Right cardiac atrium (tissue), 5 donors: ENCODE data around the gene DPH1. TPM values are rescaled to one million over a fixed set of nuclear protein-coding genes. Genes with fewer than 3 reads are reported as not detected.

Experiments
- ATAC-seq, 2 donors: fragments of 200-7000 bp; cut with Tn5 transposase; one replicate each; pipeline versions ENCODE4 v1.8.0 to v1.9.1; 2020; ENCODE audit warnings: moderate library complexity in 2 of 2, mild to moderate bottlenecking in 1 of 2
- DNase-seq, 3 donors: peaks; one replicate each; pipeline ENCODE4 v3.0.0-alpha.2; 2020
- H3K27ac ChIP-seq: one replicate; pipeline ENCODE4 v1.5.1; 2013; ENCODE audit warnings: mild to moderate bottlenecking, low read length, control low read depth, moderate library complexity
- H3K27me3 ChIP-seq: one replicate; pipeline ENCODE4 v1.6.1; 2013; ENCODE audit not compliant: control insufficient read depth, insufficient read depth
- H3K4me1 ChIP-seq: one replicate; pipeline ENCODE4 v1.6.1; 2013; ENCODE audit warnings: low read length; ENCODE audit not compliant: control insufficient read depth, insufficient read depth
- H3K4me3 ChIP-seq: one replicate; pipeline ENCODE4 v1.5.1; 2013; ENCODE audit warnings: low read length, control low read depth
- H3K9me3 ChIP-seq: one replicate; pipeline ENCODE4 v1.6.1; 2013; ENCODE audit warnings: low read length; ENCODE audit not compliant: control insufficient read depth
- WGBS: extraction: QIAGEN DNeasy Blood & Tissue Kit; methylation state at CpG from one replicate; pipeline ENCODE4 v1.1.7; 2013; 5-methylcytosine and 5-hydroxymethylcytosine counted together
- intact Hi-C, 4 donors: fragments of 100-400 bp; cut with DNase I; formaldehyde crosslinking; loops; one replicate each; pipeline versions ENCODE4 v1.11.0 to v1.14.0; 2022 to 2023
- polyA plus RNA-seq: library from polyadenylated mRNA; stranded (reverse); fragments of 200-250 nt; gene quantifications from one replicate; pipeline ENCODE4 v1.2.3, GENCODE V29; 2013
- total RNA-seq, 4 donors: library from RNA; stranded (reverse); fragmentation: NEBNext Ultra II Directional; extraction: Animal tissue kit (Norgen Biotek cat#: 25700); gene quantifications; one replicate each; pipeline ENCODE4 v1.2.1, GENCODE V29; 2021
- donor health status: healthy with polysubstance abuse.
- donor health status: DM: no; HTN: yes; CAD: no.
- donor health status: DM: no; HTN: no; CAD: no.
- donor health status: DM: no; HTN: yes; CAD: no; lungs with severe emphysema.
- donor health status: DM: yes; HTN: yes; CAD: no.

The DPH1 gene
- total and polyA plus RNA-seq, 5 donors, result 20.5 to 30.7 (median 27.4) TPM

DNA sequence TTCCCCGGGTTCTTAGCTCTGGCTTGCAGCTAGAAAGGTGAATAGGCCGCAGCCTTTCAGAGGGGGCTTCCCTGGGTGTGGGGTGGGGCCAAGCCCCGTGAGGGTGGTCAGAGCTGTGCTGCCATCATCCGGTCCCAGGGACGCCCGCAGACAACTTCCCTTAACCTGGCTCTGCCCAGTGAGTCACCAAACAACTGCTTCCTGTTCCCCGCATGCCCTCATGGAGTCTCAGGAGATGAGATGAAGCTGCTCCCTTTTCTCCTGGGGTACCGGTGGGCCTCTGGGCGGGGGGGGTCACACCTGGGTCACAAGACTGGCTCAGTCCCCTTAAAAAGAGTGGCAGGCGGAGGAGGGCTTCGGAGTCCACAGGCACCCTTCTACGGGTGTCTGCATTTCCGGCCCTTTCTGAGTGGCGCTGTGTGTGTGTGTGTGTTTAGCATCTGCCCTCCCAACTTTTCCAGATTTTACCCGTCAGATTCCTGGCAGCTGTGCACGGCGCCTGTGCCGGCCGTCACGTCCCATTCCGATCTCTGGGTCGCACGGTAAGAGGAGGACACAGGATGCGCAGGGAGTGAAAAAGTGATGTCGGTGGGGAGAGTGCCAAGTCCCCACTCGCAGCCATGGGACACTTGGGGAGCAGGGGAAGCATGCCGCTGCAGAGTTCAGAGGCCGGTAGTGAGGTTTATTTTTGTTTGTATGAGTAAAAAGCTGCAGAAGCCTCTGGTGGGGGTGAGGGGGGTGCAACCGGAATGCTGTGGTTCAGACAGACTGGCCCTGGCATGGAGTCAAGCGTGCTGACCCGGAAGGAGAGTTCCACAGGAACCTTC lies 41.7 kb downstream of the DPH1 start:
- Histone ChIP-seq H3K4me1 (peaks cover 26% of the 10 kb centered on the region), H3K27ac (peak overlapping the region; percentile 85), H3K27me3 (no peaks in the 10 kb centered on the region), H3K9me3 (no peaks in the 10 kb centered on the region), H3K4me3 (no peak overlapping the region)
- WGBS, result 47% methylated on average over 31 of the region's 31 CpGs
- DNase-seq (peak; percentile 76 to 90 (median 89)), ATAC-seq (peak; percentile 65)
- intact Hi-C loops, result no loop called here

DNA sequence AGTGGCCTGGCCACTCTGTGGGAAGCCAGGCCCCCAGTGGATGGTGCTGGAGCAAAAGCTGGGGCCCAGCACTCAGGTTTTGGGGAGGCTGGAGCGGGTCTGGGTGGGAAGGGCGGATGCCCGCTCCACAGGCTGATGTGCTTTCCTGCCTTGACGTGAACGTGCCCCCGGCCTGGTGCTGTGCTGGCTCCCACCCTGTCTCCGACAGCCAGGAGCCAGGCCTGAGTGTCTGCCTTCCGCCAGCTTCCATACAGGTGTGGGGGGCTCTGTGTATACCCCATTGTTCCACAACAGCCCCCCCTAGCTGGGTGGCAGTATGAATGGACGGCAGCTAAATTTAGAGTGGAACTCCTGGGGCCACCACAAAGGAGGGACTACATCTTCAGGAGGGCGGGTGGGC lies 45.0 kb downstream of the DPH1 start:
- peak overlapping the region; percentile 78 for H3K27ac ChIP-seq
- no peaks in the 10 kb centered on the region for H3K9me3 ChIP-seq
- ATAC-seq, result no peak
- intact Hi-C loops, result no loop called here
- H3K4me3 ChIP-seq, result no peak overlapping the region
- DNase-seq, result peak in 1 of 3 donors; percentile 55
- H3K27me3 ChIP-seq, result no peaks in the 10 kb centered on the region
- peaks cover 19% of the 10 kb centered on the region for H3K4me1 ChIP-seq
- WGBS, result 63% methylated on average over 10 of the region's 10 CpGs

GRCh38 chr17:2075336-2076086 lies 45.6 kb downstream of the DPH1 start:
- intact Hi-C loops, result no loop called here
- peaks cover 19% of the 10 kb centered on the region for H3K4me1 ChIP-seq

DNA sequence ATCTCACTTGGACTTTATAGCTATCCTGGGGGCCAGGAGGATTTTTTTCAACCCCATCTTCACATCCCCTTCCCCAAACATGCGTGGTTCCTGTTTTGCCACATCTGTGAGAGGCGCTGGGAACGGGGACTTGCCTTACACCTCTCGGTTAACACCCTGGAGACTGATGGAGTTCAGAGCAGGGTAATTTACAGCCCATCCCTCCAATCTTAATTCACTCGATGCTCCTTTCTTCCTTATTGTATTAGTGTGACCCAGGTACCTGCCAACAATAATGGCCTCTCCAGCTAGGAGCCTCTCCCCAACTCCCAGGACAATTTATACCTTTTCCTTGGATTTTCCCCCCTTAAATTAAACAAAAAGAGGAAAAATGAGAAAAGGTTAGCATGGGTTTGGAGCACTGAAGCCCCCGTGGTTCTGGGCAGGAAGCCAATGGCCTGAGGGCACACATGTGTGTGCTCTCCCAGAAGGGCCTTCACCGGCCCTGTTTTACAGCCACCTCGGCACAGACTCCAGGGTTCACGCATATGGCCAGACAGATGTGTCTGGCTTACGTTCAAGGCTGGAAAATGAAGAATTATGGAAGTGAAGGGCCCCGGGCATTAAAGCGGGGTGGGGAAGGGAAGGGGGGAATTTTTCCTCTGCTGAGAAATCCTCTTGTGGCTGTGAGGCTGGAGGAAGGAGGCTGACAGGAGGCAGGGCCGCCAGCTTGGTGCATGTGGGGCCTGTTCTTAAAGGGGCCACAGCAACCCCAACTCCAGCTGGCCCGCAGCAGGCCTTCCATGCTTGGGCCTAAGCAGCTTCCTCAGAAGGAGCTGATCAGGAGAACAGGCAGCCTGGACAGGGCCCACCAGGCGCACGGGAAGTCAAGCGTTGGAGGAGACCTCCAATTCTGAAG lies 46.4 kb downstream of the DPH1 start:
- peaks cover 17% of the 10 kb centered on the region for H3K4me1 ChIP-seq

More at GRCh38 chr17:2075336-2076086, 45.6 kb downstream of the DPH1 start:
- WGBS, result 38% methylated on average over 13 of the region's 13 CpGs
- Histone ChIP-seq H3K27me3 (no peaks in the 10 kb centered on the region), H3K9me3 (no peaks in the 10 kb centered on the region), H3K4me3 (no peak overlapping the region), H3K27ac (peak overlapping the region; percentile 84)
- peak; percentile 64 to 84 (median 80) for DNase-seq
- ATAC-seq, result peak; percentile 63 to 77

GRCh38 chr17:2077040-2077439 lies 47.1 kb downstream of the DPH1 start:
- no peaks in the 10 kb centered on the region for H3K9me3 ChIP-seq
- H3K27ac ChIP-seq, result peak overlapping the region; percentile 84
- no peak for DNase-seq
- no peaks in the 10 kb centered on the region for H3K27me3 ChIP-seq
- peaks cover 16% of the 10 kb centered on the region for H3K4me1 ChIP-seq
- WGBS, result 58% methylated on average over 8 of the region's 8 CpGs
- intact Hi-C loops, result no loop called here
- H3K4me3 ChIP-seq, result no peak overlapping the region
- no peak for ATAC-seq

More for the DNA sequence above, 46.4 kb downstream of the DPH1 start:
- DNase-seq, result peak in 2 of 3 donors; percentile 27 to 57
- Histone ChIP-seq H3K27ac (peak overlapping the region; percentile 84), H3K9me3 (no peaks in the 10 kb centered on the region), H3K4me3 (no peak overlapping the region), H3K27me3 (no peaks in the 10 kb centered on the region)
- ATAC-seq, result no peak
- intact Hi-C loops, result no loop called here
- WGBS, result 49% methylated on average over 17 of the region's 17 CpGs

- no peak for ATAC-seq
- Histone ChIP-seq H3K27ac (no peak overlapping the region), H3K27me3 (no peaks in the 10 kb centered on the region), H3K4me1 (peaks cover 34% of the 10 kb centered on the region), H3K9me3 (no peaks in the 10 kb centered on the region), H3K4me3 (no peak overlapping the region)
- no peak for DNase-seq
- intact Hi-C loops, result no loop called here
- WGBS, result 76% methylated on average over 9 of the region's 9 CpGs
Measured at GRCh38 chr17:2081564-2081963, 51.6 kb downstream of the DPH1 start.

DNA sequence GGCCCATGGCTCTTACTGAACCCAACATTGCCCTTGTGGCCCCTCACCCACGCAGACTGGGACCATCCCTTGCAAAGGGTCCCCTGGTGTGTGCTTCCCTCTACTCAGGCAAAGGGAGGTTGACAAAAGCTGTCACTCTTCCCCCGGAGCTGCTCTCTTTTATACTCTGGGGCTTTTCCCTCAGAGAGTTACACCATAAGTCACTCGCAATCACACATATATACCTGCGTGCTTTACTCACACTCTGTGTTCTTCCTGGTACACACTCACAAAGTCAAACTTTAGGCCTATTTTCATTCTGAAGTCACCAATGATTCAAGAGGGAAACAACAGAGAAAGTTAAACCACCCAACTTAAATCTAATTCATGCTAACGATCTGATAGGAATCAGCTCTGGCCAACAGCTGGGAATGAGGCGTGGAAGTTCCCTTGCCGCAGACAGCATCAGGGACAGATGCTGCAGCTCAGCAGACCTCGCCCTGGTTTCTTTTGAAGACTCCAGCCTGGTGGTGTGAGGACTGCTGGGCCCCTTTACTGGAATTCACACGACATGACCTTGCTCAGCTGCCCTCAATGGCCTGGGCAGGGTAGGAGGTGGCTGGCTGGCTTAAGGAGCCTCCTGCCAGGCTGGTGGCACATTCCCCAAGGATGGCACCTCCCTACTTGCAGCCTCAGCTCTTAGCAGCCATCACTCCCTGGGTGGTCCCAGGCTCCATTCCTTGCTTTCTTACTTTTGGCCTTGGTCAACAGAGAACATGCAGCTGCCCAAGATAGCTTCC lies 52.2 kb downstream of the DPH1 start:
- WGBS, result 79% methylated on average over 9 of the region's 9 CpGs
- Histone ChIP-seq H3K4me1 (peaks cover 37% of the 10 kb centered on the region), H3K27me3 (no peaks in the 10 kb centered on the region), H3K27ac (peak overlapping the region; percentile 23), H3K4me3 (no peak overlapping the region), H3K9me3 (no peaks in the 10 kb centered on the region)
- ATAC-seq (no peak), DNase-seq (no peak)
- intact Hi-C loops, result no loop called here

- WGBS, result 27% methylated on average over 7 of the region's 7 CpGs
- Histone ChIP-seq H3K27ac (peak overlapping the region; percentile 99), H3K4me3 (no peak overlapping the region), H3K9me3 (no peaks in the 10 kb centered on the region), H3K27me3 (no peaks in the 10 kb centered on the region), H3K4me1 (peaks cover 51% of the 10 kb centered on the region)
- ATAC-seq (peak; percentile 34 to 38), DNase-seq (peak in 1 of 3 donors; percentile 27)
- intact Hi-C loops, result no loop called here
Measured at GRCh38 chr17:2083613-2084035, 53.7 kb downstream of the DPH1 start.

DNA sequence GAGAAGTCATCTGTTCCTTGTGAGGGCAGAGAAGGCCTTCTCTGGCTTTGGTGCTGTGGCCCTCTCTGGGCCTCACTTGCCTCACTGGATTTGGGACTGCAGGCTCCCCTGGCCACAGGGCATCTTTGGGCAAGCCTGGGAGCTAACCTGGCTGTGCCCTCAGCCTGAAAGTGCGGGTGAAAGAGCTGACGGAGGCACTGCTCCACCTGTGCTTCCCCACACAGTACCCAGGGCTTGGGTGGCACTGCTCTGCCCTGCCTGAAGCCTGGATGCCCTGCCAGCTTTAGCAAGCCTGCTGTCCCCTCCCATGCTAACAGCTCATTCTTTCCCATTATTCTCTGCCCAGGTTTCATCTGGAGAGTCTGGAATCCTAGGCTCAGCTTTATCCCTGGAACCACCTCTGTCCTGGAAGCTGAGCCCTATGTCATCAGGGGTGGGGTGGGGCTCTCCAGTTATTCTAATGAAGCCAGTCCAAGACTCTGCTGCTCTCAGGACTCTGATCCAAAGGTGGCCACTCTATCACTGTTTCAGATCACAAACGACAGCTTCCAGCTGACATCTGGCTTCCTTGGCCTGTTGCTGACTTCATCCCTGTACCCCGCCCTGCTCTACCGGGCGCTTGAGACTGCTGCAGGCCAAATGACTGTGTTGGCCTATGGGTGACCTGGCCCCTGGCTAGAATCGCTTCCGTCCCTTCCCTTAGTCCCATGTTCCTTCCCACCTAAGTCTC lies 54.2 kb downstream of the DPH1 start:
- no peak overlapping the region for H3K4me3 ChIP-seq

More for the DNA sequence above, 54.2 kb downstream of the DPH1 start:
- Histone ChIP-seq H3K9me3 (no peaks in the 10 kb centered on the region), H3K27ac (peak overlapping the region; percentile 99), H3K4me1 (peaks cover 56% of the 10 kb centered on the region), H3K27me3 (no peaks in the 10 kb centered on the region)
- WGBS, result 48% methylated on average over 8 of the region's 8 CpGs
- intact Hi-C loops, result no loop called here
- ATAC-seq, result peak; percentile 53 to 83
- peak; percentile 75 to 88 (median 82) for DNase-seq
